ENCODE measurements around the gene COL12A1.

COL12A1 gene

DNA sequence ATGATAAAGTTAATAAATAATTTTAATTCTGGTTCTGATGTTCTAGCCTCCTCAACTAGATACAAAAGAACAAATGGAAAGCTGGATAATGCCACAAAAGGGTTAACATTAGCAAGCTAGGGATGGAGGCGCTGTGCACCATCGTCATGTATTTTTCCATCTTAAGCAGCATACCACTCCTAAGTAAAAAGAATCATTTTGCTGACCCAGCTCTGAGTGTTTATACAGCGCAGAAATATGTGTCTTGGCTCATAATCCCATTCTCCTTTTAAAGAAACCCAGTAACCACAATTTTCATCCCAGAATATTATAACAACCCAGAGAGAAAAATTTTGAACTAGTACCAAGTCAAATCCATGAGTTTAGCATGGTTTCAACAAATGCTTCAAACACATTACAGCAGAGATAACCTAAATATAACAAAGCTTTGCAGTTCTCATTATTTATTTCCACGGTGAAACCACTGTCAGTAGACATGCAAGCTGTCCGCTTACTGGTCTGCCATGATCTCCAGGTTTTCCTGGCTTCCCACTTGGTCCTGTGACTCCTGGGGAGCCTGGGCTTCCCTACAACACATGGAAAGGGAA, 111.1 kb downstream of the COL12A1 start:
- no peak for DNase-seq

DNA sequence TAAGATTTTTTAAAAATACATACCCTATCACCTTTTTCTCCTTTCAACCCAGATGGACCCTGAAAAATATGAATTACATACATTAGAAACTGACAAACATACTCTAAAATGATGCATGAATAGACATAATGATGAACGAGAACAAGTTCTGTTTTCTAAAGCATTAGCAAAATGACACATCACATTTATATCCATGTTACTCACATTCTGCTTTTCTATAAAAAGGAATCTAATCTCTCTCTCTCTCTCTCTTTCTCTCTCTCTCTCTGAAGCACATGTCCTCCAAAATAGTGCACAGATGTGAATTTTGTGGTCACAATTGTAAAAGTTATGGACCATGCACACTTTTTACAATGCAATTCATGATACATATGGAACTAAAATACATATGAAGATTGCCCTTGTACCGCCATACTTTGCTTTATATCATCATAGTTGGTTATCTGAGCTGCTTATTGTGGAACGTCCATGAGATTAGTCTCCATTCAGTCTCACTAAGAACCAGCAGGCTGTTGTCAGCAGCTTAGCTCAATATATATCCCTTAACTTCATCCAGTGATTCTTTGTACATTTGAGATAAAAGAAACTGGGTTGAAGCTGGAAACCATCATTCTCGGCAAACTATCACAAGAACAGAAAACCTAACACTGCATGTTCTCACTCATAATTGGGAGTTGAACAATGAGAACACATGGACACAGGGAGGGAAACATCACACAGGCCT, 114.2 kb downstream of the COL12A1 start:
- DNase-seq: no peak

DNA sequence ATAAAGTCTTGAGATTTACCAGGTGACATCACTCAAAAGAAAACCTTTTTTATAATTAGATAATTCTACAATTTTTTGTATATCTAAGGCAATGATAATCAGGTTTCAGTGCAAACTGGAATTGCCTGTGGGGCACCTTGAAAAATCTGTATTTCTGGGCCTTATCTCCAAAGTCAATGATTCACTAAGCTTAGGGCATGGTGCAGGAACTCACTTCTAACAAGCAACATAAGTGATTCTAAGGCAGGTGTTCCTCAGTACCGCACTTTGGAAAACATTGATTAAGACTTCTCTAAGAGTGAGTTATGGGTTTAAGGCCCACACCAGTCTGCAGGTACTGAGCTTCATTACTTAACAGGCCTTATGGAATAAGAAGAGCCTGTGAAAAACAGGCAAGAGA, 115.3 kb downstream of the COL12A1 start:
- DNase-seq: no peak

DNA sequence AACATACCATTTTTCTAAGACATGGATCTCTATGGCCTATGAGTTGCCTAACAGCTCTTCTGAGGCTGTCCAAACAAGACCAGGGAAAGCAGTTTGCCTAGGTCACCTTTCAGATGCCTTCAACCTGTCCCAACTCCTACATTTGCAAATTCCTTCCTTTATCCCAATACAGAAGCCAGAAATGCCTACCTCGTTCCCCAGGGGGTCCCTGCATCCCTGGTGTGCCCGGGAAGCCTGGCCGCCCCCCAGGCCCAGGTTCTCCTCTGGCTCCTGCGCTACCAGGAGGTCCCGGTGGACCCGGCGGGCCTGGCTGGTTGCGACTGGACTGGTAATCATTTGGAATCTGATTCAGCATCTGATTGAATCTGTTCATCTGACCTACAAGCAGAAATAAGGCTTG, 115.9 kb downstream of the COL12A1 start:
- DNase-seq: no peak

DNA sequence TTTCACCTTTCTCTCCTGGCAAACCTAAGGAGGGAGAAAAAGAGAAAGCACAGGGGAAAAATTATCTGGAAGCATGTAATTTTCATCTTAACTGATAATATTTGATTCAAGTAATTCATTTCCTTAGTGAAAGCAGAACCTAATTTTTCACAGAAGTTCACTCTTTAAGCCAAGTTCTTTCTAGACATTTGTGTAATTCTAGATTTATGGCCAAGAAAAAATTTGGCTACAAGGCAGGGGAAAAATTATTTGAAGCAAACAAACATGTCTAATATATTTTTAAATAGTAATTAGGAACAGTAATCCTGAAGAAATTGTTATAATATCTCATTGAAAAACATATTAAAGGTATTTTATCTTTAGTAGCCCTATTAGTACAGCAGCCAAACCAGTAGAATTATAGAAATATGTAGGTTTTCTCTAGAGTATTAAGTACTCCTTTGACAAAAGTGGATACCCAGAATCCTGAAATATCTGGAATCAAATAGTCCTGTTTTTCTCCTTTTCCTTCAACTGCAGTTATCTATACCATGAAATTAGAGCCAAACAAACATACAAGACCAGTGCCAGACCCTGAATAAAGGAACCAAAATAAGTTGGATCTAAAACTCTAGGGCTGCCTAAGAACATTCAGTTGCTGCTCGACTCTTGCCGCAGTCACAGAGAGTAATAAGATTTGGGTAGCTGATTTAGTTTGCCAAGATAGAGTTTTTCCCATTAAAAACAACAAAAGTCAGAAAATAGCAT, 116.5 kb downstream of the COL12A1 start:
- no peak for DNase-seq

DNA sequence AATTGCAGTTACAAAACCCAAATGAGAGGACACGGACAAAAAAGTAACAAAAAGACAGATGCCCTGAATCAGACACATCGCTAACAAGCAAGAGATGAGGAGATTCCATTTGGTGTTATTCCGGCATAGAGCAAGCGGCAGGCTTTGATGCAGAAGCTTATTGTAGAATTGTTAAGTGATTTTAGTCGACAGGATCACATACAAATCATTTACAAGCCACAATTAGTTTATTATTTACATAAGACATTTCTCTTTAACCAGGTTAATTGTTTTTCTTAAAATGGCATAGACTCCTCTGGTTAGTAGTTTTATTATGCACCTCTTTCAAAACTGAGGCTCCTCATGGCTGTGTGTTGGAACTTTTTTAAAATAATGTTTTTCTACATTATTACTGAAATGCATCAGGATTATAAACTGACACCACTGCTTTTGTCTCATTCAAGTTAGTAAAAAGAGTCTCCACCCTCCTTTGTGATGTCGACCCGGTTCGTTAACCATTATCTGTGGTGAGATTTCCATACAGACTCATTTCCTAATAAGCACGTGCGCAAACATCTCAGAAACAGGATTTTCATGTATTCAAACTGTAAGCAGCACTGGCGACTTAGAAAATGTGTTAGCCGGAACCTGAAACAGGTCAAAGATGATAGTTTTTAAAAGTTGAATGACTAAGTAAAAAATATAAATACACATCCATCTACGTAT, 119.8 kb downstream of the COL12A1 start:
- no peak for DNase-seq

DNA sequence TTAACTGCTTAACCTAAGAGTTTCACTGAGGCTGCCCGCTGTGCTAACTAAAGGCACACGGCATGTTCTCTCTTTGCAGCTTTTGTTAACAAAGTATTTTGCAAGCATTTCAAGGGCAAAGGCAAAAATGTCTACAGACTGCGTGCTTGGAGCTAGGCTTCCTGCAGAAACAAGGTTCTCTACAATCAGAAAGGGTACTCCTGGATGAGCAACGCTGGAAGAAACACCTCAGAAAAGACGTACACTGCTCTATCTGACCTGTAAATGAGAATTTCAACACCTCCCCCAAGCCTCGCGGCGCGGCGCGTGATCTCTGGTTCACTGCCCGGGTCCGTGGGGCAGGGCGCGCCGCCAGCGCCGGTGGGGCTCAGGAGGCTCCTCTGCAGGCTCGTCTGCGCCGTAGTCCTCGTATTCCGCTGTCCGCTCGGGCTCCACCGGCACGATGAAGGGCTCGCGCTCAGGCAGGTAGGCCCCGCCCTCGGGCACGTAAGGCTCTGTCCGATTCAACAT, 120.9 kb downstream of the COL12A1 start:
- DNase-seq: no peak

DNA sequence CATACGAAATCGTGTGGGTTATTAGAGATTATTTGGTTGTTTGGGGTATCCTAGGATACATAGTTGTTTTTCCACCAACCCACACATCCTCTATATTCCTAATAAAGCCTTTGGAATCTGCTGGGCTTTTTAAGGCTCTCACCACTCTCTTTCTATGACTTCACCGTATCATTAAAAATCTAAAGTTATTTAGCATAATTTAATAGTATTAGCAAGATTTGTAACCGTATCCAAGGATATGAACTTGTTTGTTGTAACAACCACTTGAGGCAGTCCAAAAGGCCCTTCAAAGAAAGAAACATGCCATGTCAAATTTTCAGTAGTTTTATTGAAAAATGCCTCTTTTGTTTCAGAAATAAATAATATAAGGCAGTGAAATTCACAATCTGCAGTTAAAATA, 121.8 kb downstream of the COL12A1 start:
- DNase-seq: no peak

DNA sequence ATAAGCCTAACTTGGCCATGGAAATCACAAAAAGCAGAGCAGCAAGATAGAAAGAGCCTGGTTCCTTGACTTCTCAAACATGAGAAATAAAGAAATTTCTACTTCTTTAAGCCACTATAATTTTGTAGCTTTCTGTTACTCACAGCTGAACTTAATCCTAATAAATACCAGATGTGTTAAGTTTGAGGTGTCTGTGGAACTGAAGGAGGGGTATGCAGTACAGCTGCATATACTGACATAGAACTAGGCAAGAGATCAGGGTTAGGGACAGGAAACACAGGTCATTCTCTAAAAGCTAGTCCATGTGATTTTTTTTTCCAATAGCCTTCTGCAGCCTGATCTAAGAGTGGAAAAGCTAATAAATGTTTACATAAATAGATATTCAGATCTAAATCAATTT, 123.9 kb downstream of the COL12A1 start:
- no peak for DNase-seq

DNA sequence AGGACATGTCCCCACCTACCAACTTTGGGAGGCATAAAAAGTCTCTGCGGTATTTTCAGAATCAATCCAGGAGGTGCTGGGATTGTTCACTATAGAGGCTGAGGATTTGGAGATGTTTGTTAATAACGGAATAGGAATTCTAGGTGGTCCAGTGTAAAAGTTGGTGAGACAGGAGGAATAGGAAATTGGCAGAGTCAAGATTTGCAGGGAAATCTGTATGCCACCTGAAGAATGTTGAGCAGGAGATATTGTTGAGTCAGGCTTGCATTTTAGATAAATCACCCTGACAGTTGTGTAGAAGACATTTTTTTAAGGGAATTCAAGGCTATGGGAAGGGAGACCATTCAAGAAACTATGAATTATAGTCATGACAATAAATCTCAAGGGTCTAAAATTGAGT, 124.8 kb downstream of the COL12A1 start:
- no peak for DNase-seq

DNA sequence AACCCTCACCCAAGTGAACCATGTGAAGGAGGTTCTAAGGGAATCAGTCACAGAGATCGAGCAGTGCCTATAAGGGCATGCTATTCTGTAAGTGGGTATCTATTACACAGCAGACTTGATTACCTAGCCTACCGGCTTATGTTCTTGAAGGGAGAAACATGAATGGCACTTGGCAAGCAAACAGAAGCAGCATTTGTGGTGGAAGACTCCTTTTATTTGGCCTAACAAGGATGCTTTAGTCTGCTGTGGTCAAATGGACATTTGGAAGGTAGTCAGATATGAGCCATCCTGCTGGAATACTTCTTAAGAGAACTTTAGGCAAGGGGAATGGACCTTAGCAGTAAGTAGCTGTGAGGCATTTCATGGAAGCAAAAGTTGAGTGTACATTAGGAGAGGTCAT, 126.3 kb downstream of the COL12A1 start:
- DNase-seq: no peak

DNA sequence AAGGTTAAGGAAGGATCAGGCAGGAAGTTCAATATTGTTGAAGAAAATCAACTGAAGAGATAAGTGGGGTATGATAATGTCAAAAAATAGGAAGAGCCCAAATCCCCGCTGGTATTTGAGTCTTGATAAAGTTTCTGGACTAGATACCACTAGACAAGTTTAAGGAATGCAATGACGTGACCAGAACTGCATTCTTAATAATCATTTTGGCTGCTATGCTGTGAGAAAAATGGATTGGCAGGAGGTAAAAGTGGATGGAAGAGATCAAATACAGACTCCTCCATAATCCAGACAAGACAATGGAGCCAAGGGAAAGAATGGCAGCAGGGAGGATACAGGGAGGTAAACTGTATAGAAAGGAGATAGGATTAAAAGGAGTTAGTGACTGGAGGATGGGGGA, 128.2 kb downstream of the COL12A1 start:
- no peak for DNase-seq

DNA sequence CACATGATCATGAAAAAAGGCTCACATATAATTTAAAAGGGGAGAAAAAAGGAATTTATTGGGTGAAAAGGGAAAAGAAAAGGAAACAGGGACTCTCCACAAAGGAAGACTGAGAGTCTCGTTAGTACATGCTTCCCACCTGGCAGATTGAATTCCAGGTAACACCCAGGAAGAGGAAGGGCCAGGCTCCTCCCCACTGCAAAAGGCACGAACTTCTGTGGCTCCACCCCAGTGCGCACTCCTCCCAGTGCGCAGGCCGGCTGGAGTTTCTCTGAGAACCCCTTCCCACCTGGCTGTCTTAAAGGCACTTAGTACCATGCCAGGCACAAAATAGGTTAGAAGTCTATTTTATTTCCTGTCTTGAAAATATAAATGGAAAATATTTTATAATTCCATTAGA, 129.8 kb downstream of the COL12A1 start:
- DNase-seq: no peak

DNA sequence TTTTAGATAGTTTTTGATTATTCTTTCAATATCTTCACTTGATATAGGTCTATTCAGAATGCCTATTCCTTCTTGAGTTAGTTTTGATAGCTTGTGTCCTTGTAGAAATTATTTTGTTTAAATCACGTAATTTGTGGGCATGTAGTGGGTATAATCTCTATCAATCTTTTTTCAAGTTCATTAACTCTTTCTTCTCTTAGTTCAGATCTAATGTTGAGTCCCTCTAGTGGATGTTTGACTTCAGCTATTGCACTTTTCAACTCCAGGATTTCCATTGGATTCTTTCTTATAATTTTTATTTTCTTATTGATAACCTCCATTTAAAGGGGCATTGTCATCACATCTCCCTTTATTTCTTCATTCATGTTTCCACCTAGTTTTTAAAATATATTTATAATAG, 135.6 kb downstream of the COL12A1 start:
- no peak for DNase-seq

DNA sequence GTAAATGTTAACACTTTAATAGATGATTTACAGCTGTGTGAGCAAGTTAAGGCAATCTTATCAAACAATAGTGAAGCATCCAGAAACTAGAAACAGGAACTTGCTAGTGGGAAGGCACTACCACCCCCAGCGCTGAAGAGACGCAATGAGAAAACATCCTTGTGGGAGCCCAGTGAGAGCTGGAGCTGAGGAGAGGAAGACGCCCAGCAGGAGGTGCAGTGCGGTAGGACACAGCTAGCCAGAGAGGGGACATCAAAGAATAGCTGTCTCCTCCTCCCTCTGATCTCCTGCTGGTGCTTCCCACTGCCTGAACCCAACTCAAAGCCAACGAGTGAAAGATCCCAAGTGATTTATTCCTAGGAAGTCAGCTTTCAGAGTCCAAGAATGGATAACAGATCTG, 140.3 kb downstream of the COL12A1 start:
- DNase-seq: no peak

DNA sequence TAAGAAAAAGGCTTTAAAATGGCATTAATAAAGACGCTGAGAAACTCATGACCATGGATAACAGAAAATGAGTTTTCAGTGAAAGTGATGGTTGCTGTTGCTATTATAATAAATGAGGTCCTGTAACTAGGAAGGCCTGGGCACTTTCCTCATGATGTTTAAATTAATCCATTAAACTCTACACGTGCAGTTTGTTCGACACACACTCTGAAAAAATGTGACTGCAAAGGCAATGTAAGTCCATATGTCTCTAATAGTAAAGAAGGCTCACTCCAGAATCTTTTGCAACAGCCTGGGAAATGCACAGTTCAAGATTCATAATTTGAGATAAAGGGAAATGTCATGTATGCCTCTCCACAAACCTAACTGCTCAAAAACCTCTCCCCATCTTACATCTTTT, 153.4 kb downstream of the COL12A1 start:
- DNase-seq: no peak

DNA sequence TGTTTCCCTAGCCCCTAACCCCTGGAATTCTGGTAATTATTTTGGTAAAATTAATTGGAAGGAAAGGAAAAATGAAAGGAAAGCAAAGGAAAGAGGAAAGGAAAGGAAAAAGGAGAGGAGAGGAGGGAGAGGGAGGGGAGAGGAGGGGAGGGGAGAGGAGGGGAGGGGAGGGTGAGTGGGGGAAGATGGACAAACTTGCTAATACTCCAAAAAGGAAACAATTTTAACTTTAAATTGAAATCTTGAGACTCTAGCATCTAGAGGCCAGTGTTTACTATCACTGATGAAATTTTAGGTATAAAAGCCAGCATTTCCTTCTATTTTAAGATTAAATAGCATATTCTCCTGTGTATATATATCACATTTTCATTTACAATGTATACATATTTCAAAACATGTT, 156.5 kb downstream of the COL12A1 start:
- DNase-seq: no peak

DNA sequence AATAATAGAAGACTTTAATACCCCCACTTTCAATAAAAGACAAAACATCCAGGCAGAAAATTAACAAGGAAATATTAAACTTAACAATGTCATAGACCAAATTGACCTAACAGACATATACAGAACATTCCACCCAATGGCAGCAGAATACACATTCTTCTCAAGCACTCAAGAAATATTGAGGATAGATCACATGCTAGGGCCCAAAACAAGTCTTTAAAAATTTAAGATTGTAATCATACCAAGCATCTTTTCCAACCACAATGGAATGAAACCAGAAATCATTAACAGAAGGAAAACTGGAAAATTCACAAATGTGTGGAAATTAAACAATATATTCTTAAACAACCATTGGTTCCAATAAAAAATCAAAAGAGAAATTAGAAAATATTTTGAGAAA, 161.0 kb downstream of the COL12A1 start:
- DNase-seq: no peak

DNA sequence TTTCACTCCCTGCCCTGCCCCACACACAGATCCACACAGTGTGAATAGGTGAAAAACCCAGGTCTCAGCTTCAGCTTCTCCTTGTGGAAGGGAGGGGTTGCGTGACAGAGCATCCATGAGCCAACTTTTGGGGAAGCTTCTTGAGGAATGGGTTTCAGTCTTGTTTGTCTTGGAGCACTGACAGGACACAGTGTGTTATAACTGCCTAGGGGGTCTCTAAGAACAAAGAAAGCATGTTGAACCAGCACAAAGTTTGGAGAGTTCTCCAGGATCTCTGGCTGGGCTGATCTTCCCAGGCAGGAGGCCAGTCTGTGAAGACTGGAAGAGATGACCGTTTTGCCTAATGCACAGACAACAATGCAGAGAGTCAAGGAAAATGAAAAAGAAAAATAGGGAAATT, 164.5 kb downstream of the COL12A1 start:
- DNase-seq: no peak

All from NCI-H446 treated with DMSO at 0.1 percent for 48 hours (cell line).